Left cardiac atrium (tissue), 4 donors: ENCODE data around the gene FFAR2. TPM values are rescaled to one million over a fixed set of nuclear protein-coding genes. Genes with fewer than 3 reads are reported as not detected.
A peak's percentile ranks its signal among the peaks of the same experiment; 100 is the strongest.
"Not testable (repeated sequence)": the region's sequence is repeated elsewhere in the genome, so short reads cannot be mapped to it uniquely, and the experiment has no call there.

Experiments used
- ATAC-seq, 2 donors: fragments of 200-7000 bp; cut with Tn5 transposase; one replicate each; pipeline ENCODE4 v1.9.1; 2020; ENCODE audit warnings: mild to moderate bottlenecking in 2 of 2, moderate library complexity in 2 of 2
- DNase-seq: peaks from one replicate; pipeline ENCODE4 v3.0.0-alpha.2; 2020
- intact Hi-C, 2 donors: fragments of 100-400 bp; cut with DNase I; formaldehyde crosslinking; loops; one replicate each; pipeline versions ENCODE4 v1.14.1 to v1.15.1; 2022 to 2023
- total RNA-seq, 2 donors: library from RNA; stranded (reverse); fragmentation: NEBNext Ultra II Directional; extraction: Animal tissue kit (Norgen Biotek cat#: 25700); gene quantifications; one replicate each; pipeline ENCODE4 v1.2.1, GENCODE V29; 2021
- donor health status: DM: no; HTN: yes; CAD: no.
- donor health status: DM: no; HTN: yes; CAD: no; lungs with severe emphysema.
- donor health status: DM: yes; HTN: yes; CAD: no.
- donor health status: Dilated cardiomyopathy.

The FFAR2 gene
- total RNA-seq, 2 donors from 2014 or later: 0.44 to 0.47 TPM

DNA sequence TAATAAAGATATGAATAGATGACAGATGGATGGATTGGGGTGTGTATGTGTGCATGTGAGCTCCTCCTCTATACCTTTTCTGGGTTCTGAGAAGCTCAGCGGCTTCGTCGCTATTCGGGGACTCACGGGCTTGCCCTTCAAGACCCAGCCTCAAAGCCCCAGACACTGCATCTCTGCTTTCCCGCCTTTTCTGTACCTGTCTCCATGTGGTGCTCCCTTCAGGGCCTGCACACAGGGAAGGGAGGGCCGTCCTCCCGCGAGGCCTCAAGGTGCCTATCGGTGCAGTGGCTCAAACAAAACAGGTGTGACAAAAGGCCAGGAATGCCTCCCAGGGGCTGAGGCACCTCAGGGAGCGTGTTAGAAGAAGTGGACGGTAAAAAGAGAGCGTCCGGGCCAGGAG is 26.0 kb downstream of the FFAR2 start:
- intact Hi-C loops: loop anchor here in 1 of 2 donors (5.0 kb wide), 1 partner anchor 122 kb away; no protein-coding TSS in a partner anchor
- DNase-seq (no peak), ATAC-seq (no peak)

DNA sequence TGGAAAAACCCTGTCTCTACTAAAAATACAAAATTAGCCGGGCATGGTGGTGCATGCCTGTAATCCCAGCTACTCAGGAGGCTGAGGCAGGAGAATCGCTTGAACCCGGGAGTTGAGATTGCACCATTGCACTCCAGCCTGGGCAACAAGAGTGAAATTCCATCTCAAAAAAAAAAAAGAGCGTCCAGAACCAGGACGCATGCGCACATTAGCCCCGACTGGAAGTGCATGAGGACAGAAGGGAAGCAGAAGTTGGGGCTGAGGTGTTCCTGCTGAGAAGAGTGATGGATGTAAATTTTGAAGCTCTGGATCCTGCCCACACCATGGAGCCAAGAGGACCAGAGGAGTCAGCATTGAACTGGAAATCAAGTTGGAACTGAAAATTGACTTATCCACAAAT is 26.5 kb downstream of the FFAR2 start:
- DNase-seq, ATAC-seq: not testable (repeated sequence)
- intact Hi-C loops: loop anchor here in 1 of 2 donors (5.0 kb wide), 1 partner anchor 122 kb away; no protein-coding TSS in a partner anchor

DNA sequence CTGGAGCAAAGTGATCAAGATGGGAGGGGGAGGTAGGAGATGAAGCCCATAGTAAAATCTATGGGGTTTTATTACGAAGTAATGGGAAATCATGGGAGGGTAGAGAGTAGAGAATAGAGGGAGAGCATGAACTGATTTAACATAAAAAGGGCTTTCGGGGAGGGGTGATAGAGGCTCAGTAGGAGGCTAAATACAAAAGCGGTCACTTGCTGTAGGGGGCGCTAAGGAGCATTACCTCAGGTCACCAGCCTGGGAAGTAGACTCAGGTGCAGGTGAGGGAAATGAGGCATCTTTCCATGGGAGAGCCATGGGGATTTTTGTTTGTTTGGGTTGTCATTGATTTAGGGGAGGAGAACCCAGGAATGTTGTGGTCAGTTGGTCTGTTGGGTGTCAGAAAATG is 28.1 kb downstream of the FFAR2 start:
- ATAC-seq (no peak), DNase-seq (no peak)
- intact Hi-C loops: no loop called here

DNA sequence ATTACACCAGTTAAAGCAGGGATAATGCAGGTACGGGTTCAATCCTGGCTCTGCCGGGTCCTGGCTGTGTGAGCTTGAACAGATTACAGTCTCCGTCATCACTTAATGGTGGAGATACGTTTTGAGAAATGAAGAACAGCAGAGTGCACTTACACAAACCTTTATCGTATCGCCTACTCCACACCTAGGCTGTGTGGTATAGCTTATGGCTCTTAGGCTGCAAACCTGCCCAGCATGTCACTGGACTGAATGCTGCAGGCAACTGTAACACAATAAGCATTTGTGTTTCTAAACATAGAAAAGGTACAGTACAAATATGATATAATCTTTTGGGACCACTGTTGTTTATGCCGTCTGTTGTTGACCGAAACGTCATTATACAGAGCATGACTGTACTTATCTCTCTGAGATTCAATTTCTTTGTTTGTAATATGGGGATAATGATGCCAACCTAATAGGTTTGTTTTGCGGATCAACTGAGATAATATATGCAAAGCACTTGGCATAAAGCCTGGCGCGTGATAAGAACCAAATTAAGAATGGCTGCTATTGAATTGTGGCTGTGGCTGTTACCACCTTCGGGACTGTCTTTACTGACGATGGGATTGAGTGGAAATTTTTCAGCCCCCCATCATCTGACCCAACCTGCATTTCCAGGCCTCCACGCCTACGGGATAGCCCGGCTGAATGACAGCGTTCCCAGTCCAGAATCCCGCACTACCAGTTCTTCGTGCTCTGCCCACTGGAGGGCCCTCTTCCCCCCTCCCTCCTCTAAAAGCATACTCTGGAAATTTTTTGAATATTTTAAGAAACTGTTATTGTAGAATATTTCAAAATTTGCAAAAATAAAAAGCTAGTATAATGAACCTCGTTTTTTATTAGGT is 31.0 kb downstream of the FFAR2 start:
- no peak for DNase-seq
- no peak for ATAC-seq
- intact Hi-C loops: no loop called here

DNA sequence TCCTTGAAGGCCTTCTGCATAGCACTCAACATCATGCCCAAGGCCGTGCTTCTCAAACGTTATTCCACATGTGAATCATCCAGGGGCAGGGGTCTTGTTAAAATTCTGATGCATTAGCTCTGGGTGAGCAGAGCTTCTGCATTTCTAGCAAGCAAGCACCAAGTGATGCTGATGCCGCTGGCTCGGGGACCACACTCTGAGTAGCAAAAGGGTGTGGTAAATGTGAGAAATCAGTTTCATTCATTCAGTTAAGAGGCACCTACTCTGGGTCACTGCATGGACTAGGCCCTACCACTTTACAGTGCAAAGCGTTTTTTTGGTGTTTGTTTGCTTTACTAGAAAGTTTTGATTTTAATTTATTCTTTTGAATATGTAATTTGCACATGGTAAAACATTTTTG is 35.0 kb downstream of the FFAR2 start:
- DNase-seq (no peak), ATAC-seq (no peak)
- intact Hi-C loops: no loop called here

DNA sequence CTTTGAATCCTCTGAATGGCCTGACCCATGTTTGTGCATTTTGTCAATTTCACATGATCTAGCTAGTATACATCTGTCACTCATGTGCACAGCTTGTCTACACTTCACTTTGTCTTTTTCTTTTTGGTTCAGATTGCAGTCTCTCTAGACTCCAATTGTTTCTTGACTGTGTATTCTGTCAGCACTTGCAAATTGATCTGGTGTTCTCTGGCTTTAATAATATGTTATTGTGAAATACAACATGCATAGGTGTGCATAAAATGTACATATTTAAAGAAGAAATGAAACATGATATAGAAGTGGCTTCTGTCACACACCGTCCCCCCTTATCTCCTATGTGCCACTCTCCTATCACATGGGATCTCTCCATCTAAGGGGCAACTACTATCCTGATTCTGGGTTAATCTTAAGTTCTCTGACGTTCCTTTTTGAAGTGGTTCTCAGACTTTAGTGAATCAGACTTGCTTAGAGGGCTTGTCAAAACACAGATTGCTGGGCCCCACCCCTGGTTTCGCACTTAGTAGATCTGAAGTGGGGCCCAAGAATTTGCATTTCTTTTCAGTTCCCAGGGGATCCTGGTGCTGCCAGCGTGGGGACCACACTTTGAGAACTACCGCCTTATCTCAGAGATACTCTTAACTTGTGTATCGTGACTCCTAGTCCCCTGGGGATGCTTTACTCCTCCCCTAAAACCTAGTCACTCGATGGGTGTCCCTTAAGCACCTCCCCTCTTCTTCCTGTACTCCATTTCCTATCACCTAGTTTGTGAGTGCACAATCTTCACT is 36.4 kb downstream of the FFAR2 start:
- DNase-seq (no peak), ATAC-seq (no peak)
- intact Hi-C loops: no loop called here

DNA sequence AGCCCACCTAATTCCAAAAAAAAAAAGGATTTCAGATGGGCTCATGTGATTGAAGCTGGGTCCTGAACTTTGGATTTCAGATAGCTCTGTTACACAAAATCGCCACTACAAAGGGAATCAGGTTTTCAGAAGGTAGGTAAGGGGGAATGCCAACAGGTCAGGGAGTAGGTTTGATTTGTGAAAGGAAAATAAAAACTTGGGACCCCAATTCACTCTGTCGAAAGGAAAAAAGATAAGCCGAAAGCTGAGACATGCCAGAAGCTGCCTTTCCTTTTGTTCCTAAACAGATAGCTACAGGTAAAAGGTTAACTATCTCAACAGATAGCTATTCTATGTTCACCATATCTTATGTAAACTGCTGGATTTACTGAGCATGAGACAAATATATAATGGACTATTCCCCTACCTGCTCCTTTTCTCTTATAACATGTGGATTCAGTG is 38.2 kb downstream of the FFAR2 start:
- intact Hi-C loops: no loop called here
- DNase-seq (no peak), ATAC-seq (no peak)

DNA sequence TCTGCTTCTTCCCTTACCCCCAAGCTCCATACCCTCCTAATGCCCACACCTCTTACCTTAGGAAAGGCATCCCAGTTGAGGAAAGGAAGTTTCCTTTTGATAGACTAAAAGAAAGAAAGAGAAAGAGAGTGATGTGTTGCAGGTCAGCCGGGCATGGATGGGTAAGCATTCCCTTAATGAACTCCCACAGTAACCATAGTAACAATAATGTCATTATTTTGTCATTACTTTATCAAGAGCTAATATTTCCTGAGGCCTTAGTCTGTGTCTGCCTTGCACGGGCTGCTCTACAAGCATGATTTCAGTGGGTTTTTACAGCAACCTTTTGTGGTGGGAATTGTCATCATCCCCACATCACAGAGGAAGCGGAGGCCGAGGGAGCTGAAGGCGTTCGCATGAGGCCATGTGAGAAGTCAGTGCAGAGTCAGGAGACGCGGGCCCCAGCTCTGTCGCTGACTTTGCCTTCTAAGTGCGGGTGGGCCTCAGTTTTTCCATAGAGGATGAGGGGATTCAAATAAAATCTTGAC is 39.7 kb downstream of the FFAR2 start:
- intact Hi-C loops: no loop called here
- ATAC-seq: no peak
- DNase-seq: no peak

DNA sequence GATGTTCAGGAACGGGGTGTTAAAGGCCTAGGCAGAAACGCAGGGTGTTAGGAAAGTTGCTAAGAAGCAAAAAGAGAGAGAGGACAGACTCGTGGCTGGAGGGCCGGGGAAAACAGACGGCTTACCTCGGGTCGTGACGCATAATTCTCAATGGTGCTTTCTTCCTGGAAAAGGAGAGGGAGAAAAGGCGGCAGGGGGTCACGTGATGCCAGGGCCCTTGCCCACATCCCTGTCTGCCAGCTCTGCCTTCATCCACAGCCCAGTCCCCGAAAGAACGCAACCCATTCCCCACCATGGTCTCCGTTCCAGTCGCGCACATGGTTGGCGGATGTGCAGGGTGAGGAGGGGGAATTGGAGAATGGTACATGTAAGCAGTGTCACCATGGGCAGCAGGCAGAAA is 40.6 kb downstream of the FFAR2 start:
- ATAC-seq (no peak), DNase-seq (no peak)
- intact Hi-C loops: no loop called here

DNA sequence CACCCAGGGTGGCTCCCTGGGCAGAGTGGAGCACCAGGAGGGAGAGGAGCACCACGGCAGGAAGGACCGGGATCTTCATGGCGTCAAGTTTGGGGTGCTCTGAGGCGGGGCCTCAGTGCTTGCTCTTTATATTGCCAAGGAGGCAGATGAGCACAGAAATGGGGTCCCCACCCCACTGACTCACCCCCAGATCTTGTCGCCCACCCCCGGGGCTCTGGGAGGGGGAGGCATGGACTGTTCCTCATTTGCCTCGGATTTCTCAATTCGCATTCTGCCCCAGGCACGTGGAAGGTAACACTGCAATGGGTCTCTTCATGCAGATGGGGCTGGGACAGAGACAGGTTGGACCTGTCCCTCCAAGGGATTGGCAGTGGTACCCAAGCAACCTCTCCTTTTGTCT is 42.3 kb downstream of the FFAR2 start, which contains the start of gene KRTDAP:
KRTDAP (minus strand) TSS at position 101 of the 400 bp plus-strand sequence; CDS start at position 79, 22 bp downstream.
- intact Hi-C loops: no loop called here
- no peak for ATAC-seq

DNA sequence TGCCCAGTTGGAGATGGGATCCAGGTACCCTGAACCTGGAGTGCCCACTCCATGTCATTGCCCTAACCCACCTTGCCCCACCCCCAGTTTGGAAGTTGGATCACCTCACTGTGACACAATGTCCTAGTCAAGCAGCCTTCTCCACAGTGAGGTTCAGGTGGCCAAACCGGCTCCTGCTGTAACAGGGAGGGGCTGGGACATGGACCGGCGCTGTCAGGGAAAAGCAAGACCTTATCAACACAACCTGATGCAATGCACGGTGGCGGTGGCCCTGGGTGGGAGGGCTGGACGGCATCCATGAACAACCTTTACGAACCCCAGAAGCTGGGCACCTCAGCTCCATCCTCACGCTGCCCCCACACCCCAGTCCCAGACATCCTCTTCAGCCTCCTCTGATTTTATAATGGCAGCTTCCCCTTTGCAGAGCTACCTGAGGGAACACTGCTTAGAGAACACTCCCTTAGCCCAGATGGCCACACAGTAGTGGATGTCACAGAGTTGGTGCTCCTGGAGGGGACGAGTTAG is 43.8 kb downstream of the FFAR2 start:
- intact Hi-C loops: no loop called here
- ATAC-seq: no peak
- DNase-seq: no peak

More for the DNA sequence above, 42.3 kb downstream of the FFAR2 start, which contains the start of gene KRTDAP:
- no peak for DNase-seq

DNA sequence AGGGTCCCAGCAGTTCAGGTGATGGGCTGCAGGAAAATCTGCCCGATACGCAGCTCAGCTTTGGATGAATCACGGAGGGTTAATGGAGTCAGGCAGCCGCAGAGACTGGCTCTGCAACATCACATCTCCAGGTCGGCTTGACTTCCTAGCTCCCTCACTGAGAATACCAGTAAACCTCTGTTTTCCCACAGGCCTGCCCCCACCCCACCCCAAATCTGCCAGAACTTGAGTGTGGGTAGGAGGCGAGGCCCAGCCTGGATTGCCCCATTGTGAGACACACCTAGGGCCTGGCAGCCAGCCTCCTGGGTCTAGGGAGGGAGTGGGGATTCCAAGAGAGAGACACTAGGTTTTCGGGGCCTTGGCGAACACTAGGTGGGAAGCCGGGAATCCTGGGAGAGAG is 45.9 kb downstream of the FFAR2 start:
- ATAC-seq (no peak), DNase-seq (no peak)
- intact Hi-C loops: no loop called here

DNA sequence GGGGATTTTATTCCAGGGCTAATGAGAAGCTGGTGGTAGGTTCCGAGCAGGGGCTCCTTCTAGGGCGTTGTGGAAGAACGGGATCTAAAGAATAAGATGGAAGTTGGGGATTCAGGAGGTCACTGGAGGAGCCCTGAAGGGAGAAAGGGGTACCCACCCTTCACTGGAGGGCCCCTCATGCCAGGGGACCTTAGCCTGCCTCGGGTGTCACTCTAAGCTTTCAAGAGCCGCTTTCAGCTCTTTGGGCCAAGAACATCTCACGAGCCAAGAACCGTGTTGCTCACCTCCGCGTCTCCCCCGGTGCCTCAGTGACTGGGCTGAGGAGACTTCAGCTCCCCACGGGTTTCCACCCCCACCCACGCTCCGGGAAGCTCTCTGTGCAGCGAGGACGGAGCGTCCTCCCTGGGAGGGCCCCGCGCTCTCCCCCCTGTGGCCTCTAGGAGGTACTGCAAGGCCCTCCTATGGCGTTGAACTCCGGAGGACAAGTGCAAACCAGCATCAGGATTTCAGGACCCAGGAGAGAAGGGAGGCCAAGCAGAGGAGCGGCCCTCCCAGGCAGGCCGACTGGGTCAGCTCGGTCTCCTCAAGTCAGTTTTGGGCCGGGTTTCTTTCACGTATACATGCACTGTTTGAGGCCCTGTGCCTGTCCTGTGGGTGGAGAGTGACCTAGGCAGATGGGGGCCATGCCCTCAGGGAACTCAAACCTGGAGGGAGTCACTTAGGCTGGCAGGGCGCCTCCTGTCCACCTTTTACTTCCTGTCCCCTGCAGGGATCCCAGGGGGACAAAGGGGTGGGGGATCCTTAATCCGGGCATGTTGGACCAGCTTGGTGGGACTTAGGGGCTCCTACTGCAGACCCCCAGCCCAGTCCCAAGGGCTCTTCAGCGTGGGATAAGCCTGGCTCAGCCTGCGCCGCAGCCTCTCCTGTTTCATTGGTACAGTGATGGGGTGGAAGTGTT is 47.3 kb downstream of the FFAR2 start:
- DNase-seq (peak; percentile 74), ATAC-seq (peak; percentile 92 to 94)
- intact Hi-C loops: loop anchor here in 1 of 2 donors (1.0 kb wide), 1 partner anchor 143 kb away; no protein-coding TSS in a partner anchor

DNA sequence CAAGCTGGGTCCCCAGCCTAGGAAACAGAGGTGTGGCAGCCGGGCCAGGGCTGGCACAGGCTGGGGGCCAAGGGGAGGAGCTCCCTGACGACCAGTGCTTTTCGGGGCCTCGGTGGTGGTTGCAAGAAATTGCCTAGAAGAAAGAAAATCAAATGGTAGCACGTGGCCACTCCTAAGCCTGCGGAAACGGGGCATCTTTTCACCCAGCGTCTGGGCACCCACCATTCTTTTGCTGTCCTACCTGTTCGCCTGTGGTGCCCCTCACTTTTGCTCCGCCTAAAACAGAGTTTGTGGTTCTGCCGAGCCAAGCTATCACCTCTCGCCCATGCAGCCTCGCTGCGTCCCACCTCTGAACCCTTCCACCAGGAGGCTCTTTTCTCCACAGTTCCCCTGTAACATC is 49.3 kb downstream of the FFAR2 start:
- DNase-seq (no peak), ATAC-seq (no peak)
- intact Hi-C loops: no loop called here

DNA sequence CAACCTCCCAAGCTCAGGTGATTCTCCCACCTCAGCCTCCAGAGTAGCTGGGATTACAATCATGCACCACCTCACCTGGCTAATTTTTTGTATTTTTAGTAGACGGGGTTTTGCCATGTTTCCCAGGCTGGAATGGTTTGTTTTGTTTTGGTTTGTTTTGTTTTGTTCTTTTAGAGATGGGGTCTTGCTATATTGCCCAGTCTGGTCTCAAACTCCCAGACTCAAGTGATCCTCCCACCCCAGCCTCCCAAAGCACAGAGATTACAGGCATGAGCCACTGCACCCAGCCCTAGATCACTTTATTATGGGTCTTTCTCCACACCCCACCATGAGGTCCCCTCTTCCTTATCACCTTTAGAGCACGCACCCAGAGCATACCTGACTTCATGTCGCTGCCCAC is 50.2 kb downstream of the FFAR2 start:
- intact Hi-C loops: no loop called here
- DNase-seq (no peak), ATAC-seq (no peak)

DNA sequence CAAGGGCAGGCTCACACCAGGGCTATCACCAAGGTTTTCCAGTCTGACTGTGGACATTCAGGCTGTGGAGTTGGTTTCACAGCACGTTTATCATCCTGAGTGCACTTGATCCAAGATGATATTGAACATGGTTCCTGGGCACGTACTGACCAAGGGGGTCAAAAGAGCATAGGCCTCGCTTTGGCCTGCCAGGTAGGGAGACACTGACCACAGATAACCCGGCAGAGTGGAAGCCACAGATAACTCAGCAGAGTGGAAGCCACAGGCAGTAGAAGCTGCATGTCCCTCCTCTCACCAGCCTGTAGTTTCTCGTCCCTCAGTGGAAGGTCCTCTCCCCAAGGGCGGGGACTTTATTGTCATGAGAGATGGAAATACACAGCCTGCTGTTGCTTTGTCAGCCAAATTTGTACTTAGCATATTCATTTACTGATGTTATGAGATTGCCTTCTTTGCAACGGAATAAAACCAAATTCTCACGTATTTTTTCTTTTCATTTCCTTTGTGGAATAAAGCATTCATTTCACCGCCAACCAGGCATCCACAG is 51.0 kb downstream of the FFAR2 start:
- no peak for DNase-seq
- ATAC-seq: no peak
- intact Hi-C loops: no loop called here

DNA sequence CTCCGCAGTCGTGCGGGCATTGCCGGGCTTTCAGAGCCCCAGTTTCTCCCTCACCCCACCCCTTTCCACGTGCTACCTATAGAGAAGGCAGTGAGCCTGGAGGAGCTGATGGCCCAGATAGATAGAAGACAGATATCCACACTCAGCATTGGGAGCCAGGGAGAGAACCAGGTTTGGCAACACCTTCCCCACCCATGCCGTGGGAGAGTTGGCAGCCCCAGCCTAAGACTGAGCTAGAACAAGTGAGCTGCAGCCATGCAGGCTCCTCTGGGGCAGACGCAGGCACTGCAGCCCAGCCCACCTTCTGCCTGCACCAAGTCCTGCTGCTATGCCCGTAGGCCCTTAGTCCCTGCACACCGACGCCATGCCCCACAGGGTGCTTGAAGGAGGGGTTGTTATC is 52.6 kb downstream of the FFAR2 start:
- DNase-seq (no peak), ATAC-seq (no peak)
- intact Hi-C loops: no loop called here
